ENCODE results near the gene KCTD8. TPM values are rescaled to one million over a fixed set of nuclear protein-coding genes. Genes with fewer than 3 reads are reported as not detected.

KCTD8 gene
- total RNA-seq, 4 donors from 2014 or later: 0.71 to 2.8 (median 1.4) TPM

DNA sequence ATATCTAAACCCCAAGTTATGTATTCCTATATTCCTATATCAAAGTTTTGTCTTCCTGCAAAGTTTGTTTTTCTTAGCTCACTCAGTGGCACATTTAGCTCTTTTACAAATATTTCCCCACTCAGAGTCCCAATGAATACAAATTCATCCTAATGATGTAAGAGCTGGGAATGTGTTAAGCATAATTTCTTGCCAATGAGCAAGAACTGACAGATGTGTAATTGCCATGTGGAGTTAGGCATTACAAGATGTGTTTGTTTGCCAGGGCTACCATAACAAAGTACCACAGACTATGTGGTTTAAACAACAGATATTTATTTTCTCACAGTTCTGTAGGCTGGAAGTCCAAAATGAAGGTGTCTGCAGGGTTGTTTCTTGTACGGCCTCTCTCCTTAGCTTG lies 302.1 kb downstream of the KCTD8 start:
- Histone ChIP-seq H3K36me3 (no peaks in the 10 kb centered on the region), H3K4me3 (no peak overlapping the region), H3K27me3 (no peaks in the 10 kb centered on the region), H3K9me3 (peaks cover 0 to 4% (median 0%) of the 10 kb centered on the region in 3 donors), H3K4me1 (no peaks in the 10 kb centered on the region), H3K27ac (no peak overlapping the region)
- intact Hi-C loops (cut with DNase I; ENCODE audit: low total_unique reads) (no loop called here), in situ Hi-C loops (cut with MboI; ENCODE audit: low sequenced_read_pairs in 4 of 4) (no loop called here)
- DNase-seq: no peak
- no peak for ATAC-seq
- TF ChIP-seq, protein P1, sequence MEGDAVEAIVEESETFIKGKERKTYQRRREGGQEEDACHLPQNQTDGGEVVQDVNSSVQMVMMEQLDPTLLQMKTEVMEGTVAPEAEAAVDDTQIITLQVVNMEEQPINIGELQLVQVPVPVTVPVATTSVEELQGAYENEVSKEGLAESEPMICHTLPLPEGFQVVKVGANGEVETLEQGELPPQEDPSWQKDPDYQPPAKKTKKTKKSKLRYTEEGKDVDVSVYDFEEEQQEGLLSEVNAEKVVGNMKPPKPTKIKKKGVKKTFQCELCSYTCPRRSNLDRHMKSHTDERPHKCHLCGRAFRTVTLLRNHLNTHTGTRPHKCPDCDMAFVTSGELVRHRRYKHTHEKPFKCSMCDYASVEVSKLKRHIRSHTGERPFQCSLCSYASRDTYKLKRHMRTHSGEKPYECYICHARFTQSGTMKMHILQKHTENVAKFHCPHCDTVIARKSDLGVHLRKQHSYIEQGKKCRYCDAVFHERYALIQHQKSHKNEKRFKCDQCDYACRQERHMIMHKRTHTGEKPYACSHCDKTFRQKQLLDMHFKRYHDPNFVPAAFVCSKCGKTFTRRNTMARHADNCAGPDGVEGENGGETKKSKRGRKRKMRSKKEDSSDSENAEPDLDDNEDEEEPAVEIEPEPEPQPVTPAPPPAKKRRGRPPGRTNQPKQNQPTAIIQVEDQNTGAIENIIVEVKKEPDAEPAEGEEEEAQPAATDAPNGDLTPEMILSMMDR (IDR thresholded peaks at IDR 0.05 in 4 of 5, conservative IDR thresholded peaks at IDR 0.05 in 1 of 5): no peak
- no peak for TF ChIP-seq POLR2A (IDR thresholded peaks at IDR 0.05)

DNA sequence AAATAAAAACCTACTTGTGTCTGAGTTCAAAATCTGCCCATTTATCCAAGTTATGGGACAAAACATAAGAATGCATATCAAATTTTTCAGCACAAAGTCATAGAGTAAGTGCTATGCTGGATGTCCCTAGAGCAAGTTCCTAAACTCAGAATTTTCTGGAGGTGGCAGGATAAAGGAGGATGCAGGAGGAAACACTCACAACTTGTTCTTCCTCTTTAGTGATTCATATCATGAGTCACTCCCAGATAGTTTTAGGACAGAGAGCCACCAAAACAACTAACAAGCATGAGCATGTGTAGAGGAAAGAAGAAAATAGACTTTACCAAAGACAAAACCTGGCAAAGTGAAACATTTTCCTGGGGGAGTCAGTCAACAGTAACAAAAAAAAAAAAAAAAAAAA lies 302.7 kb downstream of the KCTD8 start:
- intact Hi-C loops (cut with DNase I; ENCODE audit: low total_unique reads): no loop called here
- TF ChIP-seq POLR2A (IDR thresholded peaks at IDR 0.05): no peak
- TF ChIP-seq, protein P1 (IDR thresholded peaks at IDR 0.05 in 4 of 5, conservative IDR thresholded peaks at IDR 0.05 in 1 of 5): no peak

DNA sequence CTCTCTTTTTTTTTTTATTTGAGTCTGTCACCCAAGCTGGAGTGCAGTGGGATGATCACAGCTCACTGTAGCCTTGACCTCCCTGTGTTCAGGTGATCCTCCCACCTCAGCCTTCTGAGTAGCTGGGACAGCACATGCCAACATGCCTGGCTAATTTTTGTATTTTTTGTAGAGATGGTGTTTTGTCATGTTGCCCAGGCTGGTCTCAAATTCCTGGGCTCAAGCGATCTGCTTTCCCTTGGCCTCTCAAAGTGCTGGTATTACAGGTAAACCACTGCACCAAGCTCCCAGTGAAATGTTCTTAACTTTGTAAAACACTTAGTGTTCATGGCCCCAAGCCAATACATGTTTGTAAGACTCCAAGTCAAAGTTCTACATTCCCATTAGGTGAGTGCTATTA lies 316.1 kb downstream of the KCTD8 start:
- no peak overlapping the region for H3K27ac ChIP-seq
- no peaks in the 10 kb centered on the region for H3K4me1 ChIP-seq
- H3K27me3 ChIP-seq: no peaks in the 10 kb centered on the region
- in situ Hi-C loops (cut with MboI; ENCODE audit: low sequenced_read_pairs in 4 of 4): no loop called here
- no peaks in the 10 kb centered on the region for H3K9me3 ChIP-seq
- intact Hi-C loops (cut with DNase I; ENCODE audit: low total_unique reads): loop anchor here (5.0 kb wide), 1 partner anchor 215 kb away; no protein-coding TSS in a partner anchor
- no peaks in the 10 kb centered on the region for H3K36me3 ChIP-seq
- DNase-seq: no peak
- TF ChIP-seq, protein P1 (IDR thresholded peaks at IDR 0.05 in 4 of 5, conservative IDR thresholded peaks at IDR 0.05 in 1 of 5): no peak
- no peak for TF ChIP-seq POLR2A (IDR thresholded peaks at IDR 0.05)
- ATAC-seq: no peak
- no peak overlapping the region for H3K4me3 ChIP-seq

More for the DNA sequence above, 302.7 kb downstream of the KCTD8 start:
- ATAC-seq (no peak), DNase-seq (no peak)
- Histone ChIP-seq H3K4me1 (no peaks in the 10 kb centered on the region), H3K9me3 (peaks cover 0 to 4% (median 0%) of the 10 kb centered on the region in 3 donors), H3K27me3 (no peaks in the 10 kb centered on the region), H3K27ac (no peak overlapping the region), H3K36me3 (no peaks in the 10 kb centered on the region), H3K4me3 (no peak overlapping the region)
- in situ Hi-C loops (cut with MboI; ENCODE audit: low sequenced_read_pairs in 4 of 4): no loop called here

Other genes starting within 250 kb of the KCTD8 start
- gene YIPF7, start 202.8 kb upstream of the KCTD8 start, total RNA-seq: 10 to 100 TPM in 1 of 4 donors, 1 to 10 TPM in 2, under 1 TPM in 1; 0.61 to 12.7 (median 5.9) TPM
- gene GUF1, start 229.6 kb upstream of the KCTD8 start, total RNA-seq: 10 to 100 TPM; 16.4 to 25.3 (median 18.9) TPM

Measured in gastrocnemius medialis (tissue), 4 donors.